ENCODE measurements around the gene SDR42E1. TPM values are rescaled to one million over a fixed set of nuclear protein-coding genes. Genes with fewer than 3 reads are reported as not detected.
A peak's percentile ranks its signal among the peaks of the same experiment; 100 is the strongest.

SDR42E1 gene
- total and polyA plus RNA-seq, 2 of the 13 experiments (the other 11 are each of a cell fraction or from before 2014, with no cell fraction given): 0.01 to 0.13 TPM

- peak; percentile 85 for TF ChIP-seq HDAC2 (CRISPR knock-in tag; IDR thresholded peaks at IDR 0.05)
- peak; percentile 88 for TF ChIP-seq RARA (CRISPR knock-in tag; IDR thresholded peaks at IDR 0.05)
- TF ChIP-seq FOXJ3 (CRISPR knock-in tag; IDR thresholded peaks at IDR 0.05; ENCODE audit: borderline replicate concordance): peak; percentile 83; the same call in 1 of the 2 replicates
- TF ChIP-seq CREB1 (IDR thresholded peaks at IDR 0.05): no peak
- peak; percentile 53; the same call in 1 of the 2 replicates for TF ChIP-seq CREB1 (CRISPR knock-in tag; IDR thresholded peaks at IDR 0.05)
- TF ChIP-seq CREM (IDR thresholded peaks at IDR 0.05): peak; percentile 69; the same call in 1 of the 2 replicates
- no peak for TF ChIP-seq CREM (CRISPR knock-in tag; IDR thresholded peaks at IDR 0.05)
- peak; percentile 57; the same call in 1 of the 2 replicates for TF ChIP-seq MEF2D (CRISPR knock-in tag; IDR thresholded peaks at IDR 0.05)
- TF ChIP-seq SOX6 (IDR thresholded peaks at IDR 0.05): no peak
- TF ChIP-seq SOX6 (CRISPR knock-in tag; IDR thresholded peaks at IDR 0.05): peak; percentile 74
Measured at GRCh38 chr16:82059983-82060421, 48.7 kb upstream of the SDR42E1 start (continued).

GRCh38 chr16:82059161-82059982 lies 48.1 kb upstream of the SDR42E1 start:
- no peaks in the 10 kb centered on the region for H3K27me3 ChIP-seq (ENCODE audit: control insufficient read depth in 1 of 2, insufficient read depth in 2 of 2, low read length in 2 of 2)
- H3K4me1 ChIP-seq (ENCODE audit: insufficient read depth, low read length): peaks cover 100% of the 10 kb centered on the region
- ChIA-PET POLR2A (interaction anchor here (0.9 to 3.3 kb wide), 6 partner anchors 9 to 111 kb away, joined by 3 to 13 read pairs (median 5); partner anchors contain the start of genes HSD17B2 and MPHOSPH6), CTCF (ENCODE audit: low intra/inter-chr PET ratio, low total read pairs) (no interaction called here)
- WGBS (ENCODE audit: low lambda C conversion rate): 80% methylated on average over 8 of the region's 8 CpGs
- H4K20me1 ChIP-seq (ENCODE audit: insufficient read depth, low read length): no peaks in the 10 kb centered on the region
- no peak overlapping the region for H3K9ac ChIP-seq (ENCODE audit: insufficient read depth, low read depth, low read length)
- H3K36me3 ChIP-seq (replicated peaks in 1 of 2; ENCODE audit: control insufficient read depth in 1 of 2, insufficient read depth in 2 of 2, low read length in 2 of 2): 0 out of 5 replicates have a peak, but pooled peaks cover 0 to 2% of the 10 kb centered on the region in 2 experiments
- H2AFZ ChIP-seq (ENCODE audit: low read length): no peak overlapping the region
- intact Hi-C loops (cut with micrococcal nuclease; ENCODE audit: unreplicated experiment): no loop called here
- H3K4me2 ChIP-seq (ENCODE audit: low read depth, low read length): peak overlapping the region; percentile 37
- H3K27ac ChIP-seq (ENCODE audit: extremely low read length, insufficient read depth, low read length): peak overlapping the region; percentile 41
- FAIRE-seq (no peak), ATAC-seq (no peak), DNase-seq (ENCODE audit: low spot score) (no peak)
- H3K9me3 ChIP-seq (ENCODE audit: low read length): no peaks in the 10 kb centered on the region
- in situ Hi-C loops (cut with HindIII; ENCODE audit: extremely low pct_ligation_motif_present, low pct_unique_long_range_greater_than_20kb): no loop called here
- peaks cover 32% of the 10 kb centered on the region for H3K79me2 ChIP-seq (ENCODE audit: insufficient read depth, low read length)
- BruUV-seq (replicated peaks): no TSS peak
- no peak overlapping the region for H3K4me3 ChIP-seq (replicated peaks in 1 of 3; ENCODE audit: insufficient read depth in 1 of 3, low read depth in 2 of 3, low read length in 3 of 3)
- TF ChIP-seq NR2C2 (CRISPR knock-in tag; IDR thresholded peaks at IDR 0.05; ENCODE audit: borderline replicate concordance) (no peak), KLF15 (CRISPR knock-in tag; IDR thresholded peaks at IDR 0.05; ENCODE audit: borderline replicate concordance) (no peak), ATF1 (CRISPR knock-in tag; IDR thresholded peaks at IDR 0.05) (no peak), AGO1 (IDR thresholded peaks at IDR 0.05; ENCODE audit: low read depth, low read length, poor library complexity, severe bottlenecking) (no peak), NFIB (CRISPR knock-in tag; IDR thresholded peaks at IDR 0.05; ENCODE audit: borderline replicate concordance) (no peak), RERE (CRISPR knock-in tag; IDR thresholded peaks at IDR 0.05; ENCODE audit: low read depth) (no peak), SMYD3 (CRISPR knock-in tag; IDR thresholded peaks at IDR 0.05) (no peak), EP300 (IDR thresholded peaks at IDR 0.05; ENCODE audit: low read depth in 2 of 2, low read length in 2 of 2) (0 out of 4 replicates have a peak, but pooled peaks of 1 of the 2 experiments have one; percentile 3), EP300 (CRISPR knock-in tag; IDR thresholded peaks at IDR 0.05; ENCODE audit: borderline replicate concordance) (no peak)
